Measurements from ENCODE around the gene LEFTY2.
A peak's percentile ranks its signal among the peaks of the same experiment; 100 is the strongest.

The LEFTY2 gene

DNA sequence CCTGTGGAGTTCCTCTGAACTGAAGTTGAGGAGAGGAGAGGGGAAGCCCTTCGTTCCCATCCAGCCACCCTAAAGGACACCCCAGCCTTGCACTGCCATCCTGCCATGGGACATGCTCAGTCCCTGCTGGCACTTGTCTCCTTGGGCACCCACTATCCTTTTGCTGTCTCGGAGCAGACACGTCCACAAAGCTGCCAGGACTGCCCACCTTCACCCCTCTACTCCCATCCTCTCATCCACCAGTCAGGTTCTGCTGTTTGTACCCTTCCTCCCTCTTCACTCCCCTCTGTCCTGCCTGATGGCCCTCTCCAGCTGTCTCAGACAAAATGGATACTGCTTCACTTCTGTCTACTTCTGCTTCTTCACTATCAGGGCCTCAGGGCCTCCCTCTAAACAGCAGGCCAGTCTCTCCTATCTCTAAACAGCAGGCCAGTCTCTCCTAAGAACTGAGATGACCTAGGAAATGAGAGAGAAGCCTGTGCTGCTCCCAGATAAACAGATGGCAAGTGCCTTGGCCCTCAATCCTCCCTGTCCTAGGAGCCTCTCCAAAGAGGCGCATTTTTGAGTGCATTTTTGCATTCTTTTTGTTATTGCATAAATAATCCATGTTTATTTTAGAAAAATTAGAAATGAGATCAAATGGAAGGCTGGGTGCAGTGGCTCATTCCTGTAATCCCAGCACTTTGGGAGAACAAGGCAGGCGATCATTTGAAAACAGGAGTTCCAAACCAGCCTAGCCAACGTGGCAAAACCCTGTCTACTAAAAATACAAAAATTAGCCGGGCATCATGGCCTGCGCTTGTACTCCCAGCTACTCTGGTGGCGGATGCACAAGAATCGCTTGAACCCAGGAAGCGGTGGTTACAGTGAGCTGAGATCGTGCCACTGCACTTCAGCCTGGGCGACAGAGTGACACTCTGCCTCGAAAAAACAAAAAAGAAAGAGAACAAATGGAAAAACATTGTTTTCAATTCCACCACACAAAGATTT, 12.5 kb downstream of the LEFTY2 start:
- DNase-seq, result no peak

DNA sequence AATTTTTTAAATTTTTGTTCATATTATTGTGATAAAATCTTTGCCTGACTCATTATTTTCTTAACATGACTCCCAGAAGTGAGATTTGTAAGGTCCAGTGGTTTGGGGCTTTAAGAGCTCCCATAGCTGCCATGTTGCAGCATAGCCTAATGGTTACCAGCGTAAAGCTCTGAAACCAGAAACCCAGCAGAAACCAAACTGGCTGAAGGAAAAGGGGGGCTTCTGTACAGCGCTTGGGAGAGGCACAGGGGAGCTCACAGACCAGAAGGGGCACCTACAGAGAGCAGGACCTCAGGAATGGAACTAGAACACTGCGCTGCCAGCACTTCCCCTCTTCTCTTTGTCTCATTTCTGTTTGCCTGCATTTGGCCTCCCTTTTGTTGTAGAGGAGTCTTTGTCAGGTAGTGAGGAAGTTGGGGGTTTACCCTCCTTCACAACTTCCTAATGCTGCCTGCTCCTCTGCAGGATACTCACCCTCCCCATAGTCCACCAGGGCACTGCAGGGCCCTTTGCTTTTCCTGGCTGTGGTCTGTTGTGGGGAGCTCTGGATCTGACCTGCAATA, 14.4 kb downstream of the LEFTY2 start:
- DNase-seq, result no peak

DNA sequence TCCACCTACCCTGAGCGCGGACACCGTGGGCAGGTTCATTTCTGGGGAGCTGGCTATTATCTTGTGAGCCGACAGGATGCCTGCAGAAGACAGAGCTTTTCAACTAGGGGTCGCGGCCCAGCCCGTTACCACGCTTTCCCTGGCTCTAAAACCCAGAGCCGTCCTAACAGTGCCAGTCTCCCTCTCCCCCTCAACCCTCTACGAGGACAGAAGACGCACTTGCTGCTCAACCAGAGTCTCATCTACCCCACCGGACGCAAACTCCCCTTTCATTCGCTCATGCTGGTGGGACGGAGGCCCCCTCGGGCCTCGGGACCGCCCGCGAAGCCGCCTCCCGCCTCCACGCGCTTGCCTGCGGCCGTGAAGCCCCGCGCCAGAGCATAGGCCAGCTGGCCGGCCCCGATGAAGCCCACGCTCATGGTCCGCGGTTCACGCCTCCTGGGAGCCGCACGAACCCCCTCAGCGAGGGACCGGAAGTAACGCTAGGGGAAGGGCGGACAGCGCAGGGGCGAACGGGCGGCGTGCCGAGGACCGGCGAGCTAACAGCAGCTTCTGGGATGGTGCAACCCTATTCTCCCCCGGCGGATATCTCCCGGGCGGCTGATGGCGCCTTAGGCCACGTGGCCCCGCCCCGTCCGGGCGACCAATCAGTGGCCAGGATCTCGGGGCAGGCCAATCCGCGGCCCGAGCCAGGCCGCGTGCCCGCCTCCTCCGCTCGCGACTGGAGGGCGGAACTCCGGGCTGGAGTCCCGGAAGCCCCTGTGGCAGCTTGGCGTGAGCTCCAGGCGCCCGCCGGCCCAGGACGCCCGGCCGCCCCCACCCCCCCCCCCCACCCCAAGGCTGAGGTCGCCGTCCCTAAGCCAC, 17.1 kb downstream of the LEFTY2 start, which contains the start of gene PYCR2:
PYCR2 (minus strand) TSS at position 559 of the 864 bp plus-strand sequence; CDS start at position 419, 140 bp downstream.
- peak; percentile 97 to 99 (median 99) for DNase-seq

DNA sequence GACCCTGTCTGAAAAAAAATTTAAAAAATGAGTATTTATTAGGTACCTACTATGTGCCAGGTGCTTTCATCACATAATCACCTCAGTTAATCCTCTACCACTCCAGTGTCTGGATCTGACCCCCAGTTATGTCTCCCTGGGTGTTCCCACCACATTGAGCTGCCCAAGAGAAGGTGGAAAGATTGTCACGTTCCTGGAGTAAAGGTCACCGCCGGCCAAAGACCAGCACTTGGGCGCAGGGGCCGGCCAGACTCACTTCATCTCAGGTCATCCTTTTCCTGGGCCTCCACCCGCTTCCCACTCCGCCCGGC, 17.7 kb downstream of the LEFTY2 start:
- DNase-seq, result peak in 2 of 3 donors; percentile 24 to 31

DNA sequence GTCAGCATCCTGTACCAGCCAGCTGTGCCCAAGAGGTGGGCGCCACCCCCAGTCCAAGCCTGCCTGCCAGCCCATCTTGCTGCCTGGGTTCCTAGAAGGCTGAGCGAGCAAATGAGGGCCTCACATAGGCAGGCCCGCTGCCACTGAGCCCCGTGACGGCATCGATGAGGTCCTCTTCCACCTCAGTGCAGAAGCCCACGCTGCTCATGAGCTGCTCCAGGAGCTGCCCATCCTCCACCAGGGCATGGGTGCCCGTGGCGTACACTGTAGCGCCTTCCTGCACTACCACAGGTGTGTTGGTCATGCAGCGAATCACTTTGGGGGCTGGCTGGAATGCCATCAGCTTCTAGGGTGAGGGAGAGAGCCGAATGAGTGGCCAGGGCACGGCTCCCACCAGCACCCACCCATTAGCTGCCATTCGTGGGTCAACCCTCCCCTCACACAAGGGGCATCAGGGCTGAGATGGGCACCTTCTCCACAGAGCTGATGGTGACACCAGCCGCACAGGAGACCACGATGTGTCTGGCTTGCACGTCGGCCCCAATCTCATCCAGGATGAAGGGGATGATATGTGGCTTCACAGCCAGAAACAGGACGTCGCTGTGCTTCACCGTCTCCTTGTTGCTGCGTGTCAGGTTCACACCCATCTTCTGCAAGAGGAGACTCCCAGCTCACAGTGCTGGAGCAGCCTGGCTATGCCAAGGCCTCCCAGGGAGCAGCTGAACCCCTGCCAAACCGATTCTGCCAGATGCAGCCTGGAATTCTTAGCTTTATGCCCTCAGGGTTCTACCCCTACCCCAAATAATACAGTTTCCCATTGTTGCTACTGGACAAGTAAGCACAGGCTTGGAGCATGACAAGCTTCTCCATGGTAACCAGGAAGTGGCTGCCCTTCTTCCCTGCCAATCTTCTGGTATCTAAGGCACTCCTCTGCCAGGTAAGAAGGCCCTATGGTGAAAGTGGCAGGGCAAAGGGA, 19.0 kb downstream of the LEFTY2 start:
- no peak for DNase-seq

DNA sequence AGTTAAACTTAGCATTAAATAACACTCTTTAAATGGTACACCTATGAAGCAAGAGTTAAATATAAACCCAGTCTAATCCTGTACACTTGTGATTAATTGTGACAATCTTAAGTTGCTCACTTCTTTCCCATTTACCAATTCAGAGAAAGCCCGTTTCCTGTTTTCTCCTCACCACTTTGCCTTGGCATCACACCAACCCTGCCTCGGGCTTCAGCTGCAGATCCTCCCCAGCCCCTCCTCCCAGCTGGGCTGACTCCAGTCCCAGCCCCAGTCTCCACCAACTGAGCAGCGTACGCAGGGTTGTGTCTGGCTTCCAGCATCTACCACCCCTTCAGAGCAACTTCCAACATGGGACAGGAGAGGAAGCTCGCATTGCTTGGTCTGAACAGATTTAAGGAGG, 21.1 kb downstream of the LEFTY2 start:
- peak; percentile 56 to 75 (median 58) for DNase-seq

DNA sequence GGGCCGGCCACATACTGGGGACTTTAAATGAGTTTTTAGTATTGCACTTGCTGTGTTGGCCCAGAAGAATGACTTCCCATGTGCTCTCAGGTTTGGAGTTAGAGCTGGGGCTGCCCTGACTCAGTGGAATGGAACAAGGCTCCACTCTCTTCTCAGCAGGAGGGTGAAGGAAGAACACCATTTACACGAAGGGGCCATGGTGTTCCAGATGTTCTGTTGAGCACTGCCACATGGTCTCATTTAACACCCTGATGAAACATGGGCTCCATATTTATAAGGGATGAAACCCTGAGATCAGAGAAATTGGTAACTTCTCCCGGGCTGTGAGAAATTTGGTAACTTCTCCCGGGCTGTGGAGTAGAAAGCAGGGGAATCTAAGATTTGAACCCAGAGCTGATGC, 22.7 kb downstream of the LEFTY2 start:
- no peak for DNase-seq

DNA sequence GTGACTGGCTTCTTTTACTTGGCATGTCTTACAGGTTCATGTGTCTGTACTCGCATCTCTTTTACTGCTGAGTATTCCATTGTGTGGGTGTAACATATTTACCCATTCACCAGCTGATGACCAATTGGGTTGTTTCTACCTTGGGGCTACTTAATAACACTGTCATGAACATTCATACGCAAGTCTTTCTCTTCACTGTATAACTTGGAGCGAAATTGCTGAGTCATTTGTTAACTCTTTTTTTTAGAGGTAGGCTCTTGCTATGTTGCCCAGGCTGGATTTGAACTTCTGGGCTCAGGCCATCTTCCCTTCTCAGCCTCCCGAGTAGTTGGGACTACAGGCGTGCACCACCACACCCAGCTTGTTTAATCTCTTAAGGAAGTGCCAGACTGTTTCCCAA, 23.5 kb downstream of the LEFTY2 start:
- no peak for DNase-seq

DNA sequence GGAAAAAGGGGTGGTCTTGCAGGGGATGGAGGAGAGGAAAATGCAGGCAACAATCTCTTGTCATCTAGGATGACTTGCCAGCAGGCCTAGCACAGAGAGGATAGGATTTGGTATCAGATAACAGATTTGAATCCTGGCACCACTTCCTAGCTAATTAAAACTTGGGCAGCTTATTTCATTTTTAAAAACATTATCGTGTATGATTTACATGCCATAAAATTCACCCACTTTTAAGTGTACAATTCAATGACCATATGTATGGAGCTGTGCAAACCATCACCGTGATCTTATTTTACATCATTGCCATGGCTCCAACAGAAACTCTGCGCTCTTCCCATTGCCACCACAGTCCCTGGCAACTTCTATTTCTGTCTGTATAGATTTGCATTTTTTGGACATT, 23.9 kb downstream of the LEFTY2 start:
- no peak for DNase-seq

DNA sequence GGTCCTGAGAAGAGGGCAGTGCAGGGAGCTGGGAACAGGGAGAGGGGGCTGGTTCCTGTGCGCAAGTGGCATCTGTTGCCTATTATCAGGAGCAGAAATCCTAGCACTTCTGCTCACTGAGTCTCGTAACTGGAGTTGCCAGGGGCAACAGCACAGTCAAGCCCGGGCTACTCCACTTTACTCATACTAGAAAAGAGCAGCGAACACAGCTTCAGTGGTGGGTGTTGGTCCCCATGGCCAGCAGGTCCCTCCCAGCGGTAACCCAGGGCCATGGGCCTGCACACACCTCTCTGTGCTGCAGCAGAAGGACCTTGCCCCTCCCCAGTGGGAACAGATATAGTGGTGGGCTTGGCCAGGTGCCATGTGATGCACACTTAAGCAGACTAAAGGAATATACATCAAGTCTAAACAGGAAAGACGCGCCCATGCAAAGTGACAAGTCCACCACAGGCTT, 25.5 kb downstream of the LEFTY2 start:
- DNase-seq, result no peak

DNA sequence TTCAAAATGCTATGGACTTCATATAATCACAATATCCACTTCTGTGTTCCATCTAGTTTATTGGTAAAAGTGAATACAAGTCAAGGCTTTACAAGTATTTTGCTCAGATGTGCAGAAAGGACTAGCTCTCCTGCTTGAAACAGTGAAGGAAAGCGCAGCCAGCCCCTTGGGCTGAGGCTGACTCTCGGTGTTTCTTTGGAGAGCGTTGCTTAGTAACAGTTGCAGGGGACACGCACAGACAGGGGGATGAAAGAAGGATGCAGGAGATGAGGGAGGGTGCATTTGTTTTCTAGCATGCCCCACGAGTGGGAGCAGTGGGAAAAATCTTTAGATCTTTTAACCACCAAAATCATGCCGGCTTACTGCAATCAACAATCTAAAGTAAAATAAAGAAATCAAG, 26.1 kb downstream of the LEFTY2 start:
- no peak for DNase-seq

DNA sequence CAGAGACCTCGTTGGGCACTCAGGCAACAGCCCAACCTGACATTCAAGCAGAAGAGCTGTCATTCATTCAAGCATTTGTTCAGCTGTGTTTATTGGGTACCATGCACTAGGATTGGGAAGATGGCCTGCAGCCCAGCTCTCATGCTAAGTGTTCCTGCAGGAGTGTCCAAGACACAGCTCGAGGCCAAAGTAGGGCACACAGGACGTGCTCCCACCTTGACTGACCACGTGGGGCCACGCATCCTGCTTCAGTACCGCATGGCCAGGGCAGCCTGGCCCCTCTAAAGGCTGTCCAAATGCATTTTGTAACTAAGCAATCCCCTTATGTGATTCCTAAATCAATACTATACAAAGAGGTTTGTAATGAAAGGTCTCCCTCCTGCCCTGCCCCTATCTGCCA, 26.6 kb downstream of the LEFTY2 start:
- no peak for DNase-seq

DNA sequence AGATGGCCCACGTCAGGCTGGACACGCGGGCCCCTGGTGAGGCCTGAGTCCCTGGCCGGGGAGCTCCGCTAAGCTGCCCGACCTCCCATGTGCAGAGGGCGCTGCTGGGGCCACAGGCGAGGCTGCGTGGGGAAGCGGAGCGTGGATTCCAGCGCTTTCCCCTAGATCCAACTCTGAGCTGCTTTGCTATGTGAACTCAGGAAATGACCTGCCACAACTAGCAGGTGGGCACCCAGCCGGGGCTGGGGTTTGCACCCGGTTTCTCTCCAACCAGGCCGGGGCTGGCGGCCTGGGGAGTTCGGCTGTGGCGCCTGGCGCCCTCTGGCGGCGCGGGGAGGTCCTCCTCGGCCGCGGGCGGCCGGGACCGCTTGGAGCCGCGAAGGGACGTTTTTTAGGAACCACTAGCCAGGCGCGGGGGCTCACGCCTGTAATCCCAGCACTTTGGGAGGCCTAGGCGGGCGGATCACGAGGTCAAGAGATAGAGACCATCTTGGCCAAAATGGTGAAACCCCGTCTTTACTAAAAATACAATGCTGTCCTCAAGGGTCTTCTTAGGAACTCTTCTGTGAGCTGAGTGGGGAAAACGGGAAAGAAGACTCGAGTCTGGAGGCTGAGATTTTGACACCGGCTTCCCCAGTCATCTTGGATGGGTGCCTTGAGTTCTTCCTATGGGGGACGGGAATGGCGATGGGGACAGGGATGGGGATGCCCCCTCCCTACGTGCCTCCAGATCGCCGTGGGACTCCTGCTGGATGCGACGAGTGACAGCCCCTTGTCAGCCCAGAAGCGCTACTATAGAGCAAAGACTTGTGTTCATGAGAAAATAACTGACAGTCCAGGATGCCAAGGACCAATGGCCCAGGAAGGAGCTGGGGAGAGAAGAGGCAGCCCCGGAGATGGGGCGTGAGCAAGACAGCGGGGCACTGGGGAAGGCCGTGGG, 29.6 kb downstream of the LEFTY2 start:
- peak; percentile 56 to 87 (median 70) for DNase-seq

DNA sequence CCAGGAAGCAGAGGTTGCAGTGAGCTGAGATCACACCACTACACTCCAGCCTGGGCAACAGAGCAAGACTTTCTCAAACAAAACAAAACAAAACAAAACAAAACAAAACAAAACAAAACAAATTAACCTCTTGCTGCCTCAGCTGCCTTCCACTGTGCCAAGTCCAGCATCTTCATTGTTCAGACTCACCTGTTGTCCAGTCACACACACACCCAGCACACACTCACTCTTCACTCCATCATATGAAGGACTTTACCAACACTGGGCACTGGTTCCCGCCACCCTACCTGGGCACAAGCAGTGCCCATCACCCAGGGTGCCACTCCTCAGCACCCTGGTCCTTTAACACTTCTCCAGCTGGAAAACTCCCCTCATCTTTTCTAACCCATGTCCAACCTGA, 31.5 kb downstream of the LEFTY2 start:
- no peak for DNase-seq

DNA sequence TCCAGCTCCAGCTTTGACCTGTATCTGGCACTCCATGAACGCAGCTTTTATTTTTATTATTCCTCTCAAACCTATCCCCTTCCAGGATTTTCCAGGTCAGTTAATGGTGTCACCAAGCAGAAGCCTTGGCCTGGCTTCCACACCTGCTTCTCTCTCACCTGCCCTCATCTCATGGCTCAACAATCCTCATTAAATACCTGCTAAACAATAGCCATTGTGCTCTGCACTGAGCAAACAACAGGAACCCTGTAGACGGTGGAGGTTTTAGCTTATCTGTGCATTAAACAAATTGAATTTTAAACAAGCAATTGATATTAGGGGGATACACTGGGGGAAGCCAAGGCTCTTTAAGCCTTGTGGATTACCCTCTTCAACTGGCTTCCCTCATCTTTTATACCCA, 32.2 kb downstream of the LEFTY2 start:
- DNase-seq, result no peak

DNA sequence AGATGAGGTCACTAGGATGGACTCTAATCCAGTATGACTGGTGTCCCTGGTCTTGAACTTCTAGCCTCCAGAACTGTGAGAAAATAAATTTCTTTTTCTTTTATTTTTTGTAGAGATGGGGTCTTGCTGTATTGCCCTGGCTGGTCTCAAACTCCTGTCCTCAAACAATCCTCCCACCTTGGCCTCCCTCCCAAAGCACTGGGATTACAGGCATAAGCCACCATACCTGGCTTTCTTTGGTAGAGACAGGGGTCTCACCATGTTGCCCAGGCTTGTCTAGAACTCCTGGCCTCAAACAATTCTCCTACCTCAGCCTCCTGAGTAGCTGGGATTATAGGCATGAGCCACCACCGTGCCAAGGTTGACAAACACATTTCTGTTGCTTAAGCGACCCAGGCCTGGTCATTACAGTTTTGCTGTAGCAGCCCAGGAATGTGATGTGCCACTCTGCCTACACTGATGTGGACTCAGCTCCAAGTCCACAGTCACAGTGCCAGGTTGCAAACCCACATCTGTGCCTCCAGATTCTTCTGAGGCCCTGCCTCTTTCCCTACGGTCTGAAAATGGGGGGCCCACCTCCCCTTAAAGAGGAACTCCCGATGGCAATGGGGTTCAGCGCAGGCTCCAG, 32.9 kb downstream of the LEFTY2 start:
- DNase-seq, result no peak

DNA sequence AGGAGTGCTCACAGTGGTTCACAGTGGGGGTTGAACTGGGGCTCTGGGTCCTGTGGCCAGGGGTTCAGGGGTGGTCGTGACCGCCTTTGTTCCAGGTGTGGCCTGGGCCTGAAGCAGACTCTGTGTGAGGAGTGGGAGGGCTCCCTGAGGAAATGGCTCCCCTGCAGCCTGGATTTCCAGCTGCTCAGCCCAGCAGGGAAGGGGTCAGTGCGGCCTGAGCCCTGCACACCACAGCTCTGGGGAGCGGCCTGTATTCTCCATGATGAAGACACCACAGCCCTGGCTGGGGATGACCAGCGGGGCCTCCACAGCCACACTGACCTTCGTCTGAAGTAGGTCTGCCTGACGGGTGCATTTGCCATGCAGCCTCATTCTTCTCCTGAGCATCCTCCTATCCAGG, 33.7 kb downstream of the LEFTY2 start:
- no peak for DNase-seq

DNA sequence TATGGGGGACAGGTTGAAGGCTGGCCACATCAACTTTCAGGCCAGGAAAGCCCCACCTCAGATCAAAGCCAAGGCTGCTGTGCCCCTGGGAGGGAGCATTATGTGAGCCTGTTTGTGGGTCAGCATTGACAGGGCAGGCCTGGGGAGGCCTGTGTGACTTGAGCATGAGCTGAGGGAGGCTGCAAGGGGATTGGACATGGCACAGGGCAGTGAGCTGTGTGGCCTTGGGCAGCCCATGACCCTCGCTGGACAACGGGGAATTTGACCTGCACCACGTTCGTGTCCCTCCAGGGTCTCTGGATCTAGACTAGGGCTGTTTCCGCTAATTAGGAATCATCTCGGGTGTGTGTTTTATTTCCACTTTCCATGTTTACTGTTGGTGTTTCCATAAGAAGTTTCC, 34.6 kb downstream of the LEFTY2 start:
- no peak for DNase-seq

DNA sequence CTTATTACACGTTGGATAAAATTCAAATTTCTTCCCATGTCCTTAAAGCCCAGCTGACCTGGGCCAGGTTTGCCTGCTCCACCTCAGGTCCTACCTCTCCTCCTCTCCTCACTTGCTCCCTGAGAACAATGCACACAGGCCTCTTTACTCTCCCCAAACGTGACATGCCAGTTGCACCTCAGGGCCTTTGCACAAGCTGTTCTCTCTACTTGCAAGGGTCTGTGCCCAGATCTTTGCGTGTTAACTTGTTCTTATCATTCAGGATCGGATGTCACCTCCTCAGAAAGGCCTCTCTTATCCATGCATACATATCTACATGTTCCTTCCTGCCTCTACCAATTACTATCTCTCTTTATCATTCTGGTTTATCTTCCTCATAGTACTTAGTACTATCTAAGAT, 37.4 kb downstream of the LEFTY2 start:
- no peak for DNase-seq
